NCI-H748 (cell line): ENCODE results near the gene CD48.

Experiments used
- DNase-seq: peaks from one replicate; lab custom pipeline; 2025; ENCODE audit not compliant: unreplicated experiment; lab: John Stamatoyannopoulos, UW

The CD48 gene

GRCh38 chr1:160658162-160658813, 53.3 kb downstream of the CD48 start:
- DNase-seq: no peak

DNA sequence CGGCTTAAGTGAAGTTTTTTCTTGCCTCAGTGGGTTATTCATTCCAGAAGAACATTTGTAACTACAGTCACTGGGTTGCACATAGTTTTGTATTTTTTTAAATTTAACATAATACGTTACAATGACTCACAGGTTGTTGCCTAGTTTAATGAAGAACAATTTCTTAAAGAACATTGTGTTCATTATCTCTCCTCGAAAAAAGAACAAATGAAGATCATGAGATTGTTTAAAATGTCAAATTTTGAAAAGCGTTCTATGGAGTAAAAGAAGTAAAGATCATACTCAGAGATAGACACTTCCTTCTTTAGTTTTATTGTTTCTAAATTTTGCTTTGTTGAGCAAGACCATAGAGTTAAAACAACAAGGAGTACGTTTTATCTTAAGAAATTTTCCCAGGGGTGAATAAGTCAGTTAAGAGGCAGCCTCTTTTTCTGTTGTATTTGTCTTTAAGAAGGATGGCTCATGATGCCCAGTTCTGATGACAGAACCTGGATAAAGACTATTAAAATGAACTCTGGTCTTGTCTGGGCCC, 54.3 kb downstream of the CD48 start:
- no peak for DNase-seq

DNA sequence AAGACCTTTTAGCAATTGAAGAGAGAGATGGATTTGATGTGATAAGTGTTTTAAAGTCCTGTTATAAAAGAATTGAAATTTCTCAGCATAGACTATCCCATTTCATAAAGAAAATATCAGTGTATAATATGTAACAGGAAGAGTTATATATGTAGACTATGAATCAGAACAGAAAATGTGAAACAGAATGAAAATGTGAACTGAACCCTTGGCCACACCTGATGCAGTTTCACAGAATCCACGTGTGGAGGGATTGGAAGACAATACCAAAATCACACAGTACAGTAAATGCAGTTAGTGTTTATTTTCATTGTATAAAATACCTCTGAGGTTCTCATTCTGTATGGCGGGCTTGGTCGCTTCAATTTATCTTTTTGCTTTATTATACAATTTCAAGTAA, 54.9 kb downstream of the CD48 start:
- no peak for DNase-seq

DNA sequence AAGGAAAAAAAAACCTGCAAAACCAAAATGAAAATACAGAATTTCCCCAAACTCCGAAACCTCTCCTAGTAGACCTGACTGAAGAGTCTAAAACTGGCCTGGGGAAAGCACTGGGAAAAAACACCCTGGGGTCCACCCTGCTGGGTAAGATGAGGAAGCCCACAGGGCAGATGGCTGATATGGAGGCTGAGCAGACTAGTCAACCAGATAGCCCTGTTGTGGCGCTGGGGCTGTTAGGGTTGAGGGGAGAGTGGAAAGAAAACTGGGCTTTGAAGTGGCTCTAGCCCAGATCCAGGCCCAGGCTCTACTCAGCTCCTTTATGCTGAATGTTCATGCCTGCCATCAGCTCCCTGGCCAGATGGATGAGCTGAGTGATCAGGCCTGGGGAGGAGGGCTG, 58.0 kb downstream of the CD48 start:
- DNase-seq: no peak

DNA sequence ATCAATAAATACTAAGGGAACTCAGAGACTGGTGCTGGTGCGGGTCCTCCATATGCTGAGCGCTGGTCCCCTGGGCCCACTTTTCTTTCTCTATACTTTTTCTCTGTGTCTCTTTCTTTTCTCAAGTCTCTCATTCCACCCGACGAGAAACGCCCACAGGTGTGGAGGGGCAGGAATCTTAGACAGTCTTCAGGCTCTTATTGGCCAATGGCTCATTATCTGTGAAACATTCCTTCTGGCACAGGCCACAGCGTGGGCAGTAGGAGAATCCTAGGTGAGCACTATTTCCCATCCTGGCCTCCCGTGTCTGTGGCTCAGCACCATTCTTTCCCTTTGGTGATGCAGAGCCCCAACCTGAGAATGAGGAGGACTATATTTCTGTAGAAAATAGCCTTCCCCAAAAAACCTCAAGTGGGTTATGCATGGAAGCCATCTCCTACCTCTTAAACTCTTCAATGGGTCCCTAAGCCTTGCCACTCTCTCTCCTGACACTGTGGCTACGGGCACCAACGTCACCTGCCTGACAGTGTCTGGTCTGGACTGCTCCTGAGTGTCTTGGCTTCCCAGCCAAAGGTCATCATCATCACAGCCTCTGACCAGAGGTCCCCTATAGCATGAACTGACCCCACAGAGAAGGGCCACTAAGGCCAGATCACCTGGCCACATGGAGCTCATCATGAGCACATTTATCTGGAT, 58.5 kb downstream of the CD48 start:
- DNase-seq: no peak

- DNase-seq: peak; percentile 22
Observed at GRCh38 chr1:160652065-160652641, 59.5 kb downstream of the CD48 start.

DNA sequence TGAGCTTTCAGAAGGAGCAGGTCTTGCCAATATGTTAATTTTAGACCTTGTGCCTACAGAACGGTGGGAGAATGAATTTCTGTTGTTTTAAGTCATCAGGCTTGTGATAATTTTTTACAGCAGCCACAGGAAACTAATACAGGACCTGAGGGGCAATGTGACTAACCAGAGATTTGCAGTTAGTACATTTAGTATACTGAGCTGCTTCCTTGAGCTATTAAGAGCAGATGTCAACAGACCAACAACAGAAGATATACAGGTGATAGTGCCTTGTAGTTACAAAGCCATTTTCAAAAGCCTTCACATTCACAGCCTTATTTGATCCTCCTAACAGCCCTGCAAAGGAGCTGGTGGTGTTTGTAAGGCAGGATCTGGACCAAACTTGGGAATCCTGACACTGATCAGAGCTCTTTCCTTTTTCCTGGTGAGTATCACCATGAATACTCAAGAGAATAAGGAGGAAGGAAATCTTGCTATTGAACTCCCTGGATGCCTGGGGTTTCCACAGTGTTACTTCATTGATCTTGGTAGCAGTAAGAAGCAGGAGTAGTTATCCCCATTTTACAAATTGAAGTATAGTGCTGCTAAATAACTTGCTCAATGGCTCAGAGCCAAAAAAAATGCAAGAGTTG, 60.1 kb downstream of the CD48 start:
- no peak for DNase-seq

GRCh38 chr1:160647329-160647720, 64.3 kb downstream of the CD48 start:
- DNase-seq: no peak

- DNase-seq: no peak
Observed at GRCh38 chr1:160646711-160647328, 64.8 kb downstream of the CD48 start, which contains the start of gene SLAMF1. Gene SLAMF1 (minus strand): TSS chr1:160647044. CDS start chr1:160646945, 99 bp downstream.

- no peak for DNase-seq
Observed at GRCh38 chr1:160646180-160646579, 65.4 kb downstream of the CD48 start.

DNA sequence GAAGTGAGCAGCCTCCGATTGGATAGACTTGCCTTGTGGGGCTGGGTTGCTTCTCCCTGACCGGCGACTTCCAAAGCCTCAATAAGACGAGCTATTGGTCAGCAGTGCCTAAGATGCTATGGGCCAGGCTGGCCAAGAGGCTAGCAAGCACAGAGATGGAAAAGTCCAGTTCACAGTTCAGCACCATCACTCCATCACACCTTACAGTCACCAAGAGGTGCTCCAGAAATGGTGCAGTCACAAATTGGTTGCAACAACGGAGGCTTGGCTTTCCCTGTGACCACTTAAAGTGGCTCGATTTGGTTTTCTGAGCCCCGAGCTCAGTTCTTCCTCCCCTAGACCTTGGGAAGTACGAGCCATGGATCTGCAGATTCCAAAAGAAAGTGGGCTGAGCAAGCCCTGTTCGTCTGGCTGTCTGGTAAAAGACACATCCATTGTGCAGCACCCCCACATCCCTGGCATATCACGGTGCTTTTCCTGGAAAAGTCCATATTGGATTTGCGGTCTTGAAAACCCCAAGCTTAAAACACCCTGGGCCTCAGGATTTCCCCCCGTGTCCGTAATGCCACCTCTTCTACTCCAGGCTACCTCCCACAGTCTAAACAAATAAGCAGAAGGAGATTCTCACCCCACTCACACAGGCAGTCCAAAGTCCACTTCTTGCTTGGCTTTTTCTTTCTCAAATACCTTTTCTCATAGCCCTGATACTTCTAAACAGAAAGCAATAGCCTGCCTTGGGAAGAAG, 66.1 kb downstream of the CD48 start:
- DNase-seq: no peak

- no peak for DNase-seq
Observed at GRCh38 chr1:160644399-160644798, 67.2 kb downstream of the CD48 start.

- no peak for DNase-seq
Observed at GRCh38 chr1:160643138-160643537, 68.5 kb downstream of the CD48 start.

DNA sequence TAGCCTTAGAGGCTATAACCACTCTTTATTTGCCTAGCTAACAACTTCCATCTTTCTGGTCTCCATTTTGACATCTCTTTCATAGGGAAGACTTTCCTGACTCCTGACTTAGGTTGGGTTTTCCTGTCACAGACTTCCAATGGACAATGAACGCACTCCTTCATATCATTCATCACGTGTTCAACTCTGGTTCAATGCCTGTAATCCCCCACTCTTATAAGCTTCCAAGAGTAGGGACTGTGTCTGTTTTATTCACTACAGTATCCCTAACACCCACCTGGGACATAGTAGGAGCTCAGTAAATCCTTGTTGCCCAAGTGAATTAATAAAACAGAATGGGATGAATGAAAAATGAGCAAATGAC, 69.4 kb downstream of the CD48 start:
- no peak for DNase-seq

DNA sequence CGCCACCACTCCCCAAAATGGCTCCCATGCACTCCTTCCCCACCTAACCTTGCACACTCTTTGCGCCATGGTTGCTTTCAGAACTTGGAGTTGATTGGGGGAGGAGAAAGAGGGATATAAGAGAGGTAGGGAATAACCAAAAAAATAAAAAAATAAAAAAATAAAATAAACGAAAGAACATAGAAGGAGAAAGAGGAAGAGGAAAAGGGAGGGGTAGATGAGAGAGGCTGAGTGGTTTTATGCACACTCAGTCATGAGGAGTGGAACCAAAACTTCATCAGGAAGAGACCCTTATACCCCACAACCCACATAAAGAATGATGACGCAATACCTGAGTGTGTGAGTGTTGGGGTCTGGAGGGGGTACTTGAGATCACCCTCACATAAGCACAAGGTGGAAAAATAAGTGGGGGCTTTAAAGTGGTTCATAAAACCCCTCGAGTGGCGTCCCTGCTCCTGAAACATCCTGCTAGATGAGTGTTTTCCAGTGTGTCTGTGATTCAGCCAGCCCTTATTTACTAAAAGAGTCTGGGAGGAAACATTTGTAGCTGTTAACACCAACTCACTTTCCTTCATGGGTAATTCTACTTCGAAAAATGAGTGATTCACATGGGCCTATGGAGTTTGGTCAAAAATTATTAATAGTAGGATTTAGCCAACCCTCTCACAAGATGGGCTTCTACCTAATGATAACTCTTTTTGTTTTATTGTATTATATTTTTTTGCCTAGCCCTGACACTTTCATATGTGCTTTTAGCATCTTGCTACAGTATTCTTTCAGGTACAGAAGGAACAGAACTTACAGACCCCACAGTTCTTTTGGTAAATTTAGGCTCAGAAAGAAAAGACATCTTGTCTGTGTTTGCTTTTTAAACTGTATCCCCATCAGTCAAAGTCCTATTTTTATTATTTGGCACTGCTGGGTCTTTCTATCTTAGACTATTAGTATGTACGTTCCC, 70.0 kb downstream of the CD48 start:
- DNase-seq: no peak

- no peak for DNase-seq
Observed at GRCh38 chr1:160640359-160641123, 71.1 kb downstream of the CD48 start.

DNA sequence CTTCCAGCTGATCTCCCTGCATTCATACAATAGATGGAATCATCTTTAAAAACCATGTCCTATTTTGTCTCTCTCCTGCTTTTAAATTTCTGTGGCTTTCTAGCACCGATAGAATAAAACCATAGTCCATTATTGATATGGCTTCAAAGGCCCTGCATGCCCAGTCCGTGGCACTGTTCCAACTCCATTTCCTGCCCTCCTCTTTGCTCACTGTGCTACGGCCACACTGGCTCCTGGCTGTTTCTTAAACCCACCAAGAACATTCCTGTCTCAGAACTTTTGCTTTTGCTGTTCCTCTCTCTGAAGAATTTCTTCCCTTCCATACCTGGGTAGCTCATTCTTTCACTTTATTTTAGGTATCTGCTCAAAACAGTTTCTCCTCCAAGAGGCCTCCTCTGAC, 72.0 kb downstream of the CD48 start:
- DNase-seq: no peak

DNA sequence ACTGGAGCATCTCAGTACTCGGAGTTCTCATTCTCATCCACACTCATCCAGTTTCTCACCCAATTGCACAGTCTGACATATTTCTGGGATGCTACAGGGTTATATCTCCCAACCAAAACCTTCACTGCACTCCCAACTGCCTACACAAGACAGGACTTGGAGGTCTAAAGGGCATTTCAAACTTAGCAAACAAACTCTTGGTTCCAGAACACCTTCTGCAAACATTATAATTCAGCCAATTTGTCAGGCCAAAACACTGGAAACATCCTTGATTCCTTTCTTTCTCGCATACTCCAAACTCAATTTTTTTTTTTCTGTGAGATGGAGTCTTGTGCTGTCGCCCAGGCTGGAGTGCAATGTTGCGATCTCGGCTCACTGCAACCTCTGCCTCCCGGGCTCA, 72.7 kb downstream of the CD48 start:
- no peak for DNase-seq

DNA sequence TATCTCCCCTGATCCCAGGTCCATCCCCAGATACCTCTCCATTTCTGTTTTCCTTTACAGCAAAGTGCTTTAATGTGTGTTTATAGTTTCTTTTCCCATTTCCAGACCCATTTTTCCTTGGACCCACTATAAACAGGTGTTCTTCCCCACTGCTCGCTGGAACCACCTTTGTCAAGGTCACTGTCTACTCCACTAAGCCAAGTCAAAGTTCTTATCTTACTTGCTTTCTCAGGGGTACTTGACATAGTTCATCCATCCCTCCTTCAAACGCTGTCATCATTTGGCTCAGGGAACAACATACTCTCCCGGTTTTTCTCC, 73.1 kb downstream of the CD48 start:
- no peak for DNase-seq
